ENCODE data around the gene GARIN5B. TPM values are rescaled to one million over a fixed set of nuclear protein-coding genes. Genes with fewer than 3 reads are reported as not detected.
"Not testable (repeated sequence)": the region's sequence is repeated elsewhere in the genome, so short reads cannot be mapped to it uniquely, and the experiment has no call there.

The GARIN5B gene
- total RNA-seq, 3 donors from 2014 or later, result not detected

GRCh38 chr19:55340784-55341147 lies 22.3 kb downstream of the GARIN5B start:
- Histone ChIP-seq H3K9me3 (no peaks in the 10 kb centered on the region), H3K27ac (peak overlapping the region; percentile 96 to 99), H3K36me3 (no peaks in the 10 kb centered on the region), H3K4me3 (peak overlapping the region; percentile 74 to 87 (median 85)), H3K27me3 (no peaks in the 10 kb centered on the region), H3K4me1 (no peaks in the 10 kb centered on the region)
- no peak for TF ChIP-seq POLR2AphosphoS5 (IDR thresholded peaks at IDR 0.05)
- intact Hi-C loops (cut with DNase I; ENCODE audit: low total_unique reads), result no loop called here
- DNase-seq (ENCODE audit: low spot score in 2 of 2), result peak in 1 of 2 donors; percentile 30

- intact Hi-C loops (cut with DNase I; ENCODE audit: low total_unique reads), result no loop called here
- Histone ChIP-seq H3K27ac (peak overlapping the region; percentile 96 to 99), H3K36me3 (no peaks in the 10 kb centered on the region), H3K4me3 (peak overlapping the region; percentile 74 to 87 (median 85)), H3K9me3 (no peaks in the 10 kb centered on the region), H3K27me3 (no peaks in the 10 kb centered on the region), H3K4me1 (no peaks in the 10 kb centered on the region)
- TF ChIP-seq POLR2AphosphoS5 (IDR thresholded peaks at IDR 0.05) (peak in 2 of 3 donors; percentile 72 to 99), POLR2A (IDR thresholded peaks at IDR 0.05) (no peak)
- peak in 1 of 2 donors; percentile 30 for DNase-seq (ENCODE audit: low spot score in 2 of 2)
These were observed 22.9 kb downstream of the GARIN5B start for GRCh38 chr19:55339889-55340783.

- Histone ChIP-seq H3K36me3 (no peaks in the 10 kb centered on the region), H3K9me3 (no peaks in the 10 kb centered on the region), H3K4me3 (peak within 1 kb of the TSS; percentile 74 to 87 (median 85)), H3K4me1 (no peaks in the 10 kb centered on the region), H3K27ac (peak within 1 kb of the TSS; percentile 99 to 100), H3K27me3 (no peaks in the 10 kb centered on the region)
- intact Hi-C loops (cut with DNase I; ENCODE audit: low total_unique reads), result no loop called here
- TF ChIP-seq POLR2A (IDR thresholded peaks at IDR 0.05) (peak; percentile 91), POLR2AphosphoS5 (IDR thresholded peaks at IDR 0.05) (peak; percentile 38 to 88 (median 82)), CTCF (IDR thresholded peaks at IDR 0.05) (peak; percentile 49 to 70 (median 52))
- peak; percentile 100 for DNase-seq (ENCODE audit: low spot score in 2 of 2)
These were observed 23.8 kb downstream of the GARIN5B start, which contains the start of gene KMT5C for GRCh38 chr19:55339105-55339888. TSS of gene KMT5C (plus strand) at chr19:55339876. CDS start at chr19:55341937, 2,061 bp downstream.

- Histone ChIP-seq H3K27me3 (no peaks in the 10 kb centered on the region), H3K9me3 (no peaks in the 10 kb centered on the region), H3K36me3 (no peaks in the 10 kb centered on the region), H3K4me3 (no peak overlapping the region), H3K27ac (no peak overlapping the region), H3K4me1 (no peaks in the 10 kb centered on the region)
- intact Hi-C loops (cut with DNase I; ENCODE audit: low total_unique reads), result no loop called here
- DNase-seq (ENCODE audit: low spot score in 2 of 2), result no peak
- TF ChIP-seq POLR2AphosphoS5 (IDR thresholded peaks at IDR 0.05), result no peak
- no peak for TF ChIP-seq CTCF (IDR thresholded peaks at IDR 0.05)
- TF ChIP-seq POLR2A (IDR thresholded peaks at IDR 0.05), result no peak
These were observed 27.0 kb downstream of the GARIN5B start for GRCh38 chr19:55336101-55336500.

GRCh38 chr19:55333870-55334269 lies 29.2 kb downstream of the GARIN5B start:
- Histone ChIP-seq H3K36me3 (no peaks in the 10 kb centered on the region), H3K9me3 (no peaks in the 10 kb centered on the region), H3K4me3 (no peak overlapping the region), H3K27me3 (no peaks in the 10 kb centered on the region), H3K27ac (no peak overlapping the region), H3K4me1 (no peaks in the 10 kb centered on the region)
- intact Hi-C loops (cut with DNase I; ENCODE audit: low total_unique reads), result no loop called here
- DNase-seq (ENCODE audit: low spot score in 2 of 2), result no peak
- TF ChIP-seq POLR2A (IDR thresholded peaks at IDR 0.05) (no peak), CTCF (IDR thresholded peaks at IDR 0.05) (no peak), POLR2AphosphoS5 (IDR thresholded peaks at IDR 0.05) (no peak)

GRCh38 chr19:55329791-55330190 lies 33.3 kb downstream of the GARIN5B start:
- H3K4me1 ChIP-seq; intact Hi-C loops (cut with DNase I; ENCODE audit: low total_unique reads); H3K27ac ChIP-seq; H3K27me3 ChIP-seq; H3K4me3 ChIP-seq; H3K36me3 ChIP-seq; H3K9me3 ChIP-seq; DNase-seq (ENCODE audit: low spot score in 2 of 2): not testable (repeated sequence)

- H3K9me3 ChIP-seq; H3K27ac ChIP-seq; H3K4me1 ChIP-seq; intact Hi-C loops (cut with DNase I; ENCODE audit: low total_unique reads); DNase-seq (ENCODE audit: low spot score in 2 of 2); H3K4me3 ChIP-seq; H3K27me3 ChIP-seq; H3K36me3 ChIP-seq: not testable (repeated sequence)
These were observed 34.2 kb downstream of the GARIN5B start for GRCh38 chr19:55328774-55329318.
